KMS-11 (cell line): ENCODE results near the gene CDX1.

ENCODE experiments used
- H2AFZ ChIP-seq: fragments of 200-600 bp; sonication (generic); 2 replicates; pipeline ENCODE4 v1.6.1; 2016; ENCODE audit warnings: antibody characterized with exemption, mixed run types, low read depth
- H3K27ac ChIP-seq: fragments of 200-600 bp; sonication (generic); 2 replicates; pipeline ENCODE4 v1.6.1; 2016; ENCODE audit warnings: mild to moderate bottlenecking, mixed run types
- H3K27me3 ChIP-seq: fragments of 200-600 bp; sonication (generic); 2 replicates; pipeline ENCODE4 v1.6.1; 2017; ENCODE audit warnings: mild to moderate bottlenecking, low read depth, mixed run types, moderate library complexity; ENCODE audit not compliant: insufficient read depth
- H3K36me3 ChIP-seq: fragments of 200-600 bp; sonication (generic); 2 replicates; pipeline ENCODE4 v1.6.1; 2017; ENCODE audit warnings: mild to moderate bottlenecking, mixed run types; ENCODE audit not compliant: insufficient read depth
- H3K4me1 ChIP-seq: fragments of 200-600 bp; sonication (generic); 2 replicates; pipeline ENCODE4 v1.6.1; 2016; ENCODE audit warnings: mild to moderate bottlenecking, low read depth, mixed run types; ENCODE audit not compliant: poor library complexity, severe bottlenecking
- H3K4me2 ChIP-seq: fragments of 200-600 bp; sonication (generic); 2 replicates; pipeline ENCODE4 v1.7.0; 2016; ENCODE audit warnings: mild to moderate bottlenecking, mixed run types
- H3K4me3 ChIP-seq: fragments of 200-600 bp; sonication (generic); IDR thresholded peaks from 2 replicates; pipeline ENCODE4 v1.6.1; 2017; ENCODE audit warnings: low read depth, low read length, mixed read lengths; ENCODE audit not compliant: insufficient read depth
- H3K79me2 ChIP-seq: fragments of 200-600 bp; sonication (generic); 2 replicates; pipeline ENCODE4 v1.6.1; 2016; ENCODE audit warnings: low read depth, mixed run types; ENCODE audit not compliant: insufficient read depth
- H3K9ac ChIP-seq: fragments of 200-600 bp; sonication (generic); 2 replicates; pipeline ENCODE4 v1.6.1; 2016; ENCODE audit warnings: mild to moderate bottlenecking, mixed run types
- H4K20me1 ChIP-seq: fragments of 200-600 bp; sonication (generic); 2 replicates; pipeline ENCODE4 v1.6.1; 2016; ENCODE audit warnings: mild to moderate bottlenecking, mixed run types; ENCODE audit not compliant: insufficient read depth
- CTCF ChIP-seq: fragments of 200-600 bp; sonication (generic); conservative IDR thresholded peaks from 2 replicates; pipeline ENCODE4 v1.6.1; 2017; ENCODE audit warnings: low read depth, mild to moderate bottlenecking, antibody characterized with exemption, low read length, moderate library complexity, mixed read lengths

Gene CDX1

DNA sequence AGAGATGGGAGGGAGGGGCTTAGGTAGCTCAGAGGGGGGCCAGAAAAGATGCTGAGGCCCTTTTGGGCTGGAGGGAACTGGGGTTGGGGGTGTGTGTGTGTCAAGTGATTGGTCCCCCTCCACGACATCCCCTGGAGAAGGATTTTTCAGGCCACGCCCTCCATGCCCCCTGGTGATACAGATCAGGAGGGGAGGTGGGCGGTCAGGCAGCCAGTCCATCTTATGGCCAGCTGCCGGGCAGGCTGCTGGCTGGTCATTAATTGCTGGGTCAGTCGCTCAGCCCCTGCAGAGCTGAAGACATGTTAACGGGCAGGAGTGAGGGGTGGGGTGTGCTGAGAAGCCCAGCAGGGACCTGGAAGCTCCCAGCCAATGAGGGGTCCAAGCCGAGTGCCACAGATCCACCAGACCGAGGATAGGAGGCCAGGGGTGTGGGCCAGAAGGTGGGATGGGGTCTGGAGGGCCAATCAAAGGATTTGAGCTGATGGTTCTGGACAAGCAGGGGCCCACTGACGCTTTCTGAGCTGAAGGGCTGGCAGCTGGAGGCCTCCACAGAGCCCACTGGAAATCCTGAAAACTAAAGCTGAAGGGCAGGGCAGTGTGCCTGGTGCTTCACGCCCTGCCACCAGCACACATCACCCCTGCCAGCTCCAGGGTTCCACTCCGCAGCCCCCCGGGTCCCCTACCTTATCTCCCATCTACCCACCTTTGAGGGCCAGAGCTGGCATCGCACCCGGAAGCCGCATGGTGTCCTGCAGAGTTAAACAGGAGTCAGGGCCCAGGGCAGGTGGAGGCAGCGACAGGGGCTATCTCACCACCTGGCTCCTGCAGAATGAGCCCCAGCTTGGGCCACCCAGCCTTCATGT, 30.0 kb upstream of the CDX1 start:
- no peak for TF ChIP-seq CTCF
- Histone ChIP-seq H4K20me1 (no peaks in the 10 kb centered on the region), H3K27me3 (no peaks in the 10 kb centered on the region), H3K79me2 (no peaks in the 10 kb centered on the region), H3K9ac (no peak overlapping the region), H3K27ac (no peak overlapping the region), H3K4me2 (no peak overlapping the region), H2AFZ (no peak overlapping the region), H3K36me3 (no peaks in the 10 kb centered on the region), H3K4me3 (no peak overlapping the region), H3K4me1 (no peaks in the 10 kb centered on the region)

DNA sequence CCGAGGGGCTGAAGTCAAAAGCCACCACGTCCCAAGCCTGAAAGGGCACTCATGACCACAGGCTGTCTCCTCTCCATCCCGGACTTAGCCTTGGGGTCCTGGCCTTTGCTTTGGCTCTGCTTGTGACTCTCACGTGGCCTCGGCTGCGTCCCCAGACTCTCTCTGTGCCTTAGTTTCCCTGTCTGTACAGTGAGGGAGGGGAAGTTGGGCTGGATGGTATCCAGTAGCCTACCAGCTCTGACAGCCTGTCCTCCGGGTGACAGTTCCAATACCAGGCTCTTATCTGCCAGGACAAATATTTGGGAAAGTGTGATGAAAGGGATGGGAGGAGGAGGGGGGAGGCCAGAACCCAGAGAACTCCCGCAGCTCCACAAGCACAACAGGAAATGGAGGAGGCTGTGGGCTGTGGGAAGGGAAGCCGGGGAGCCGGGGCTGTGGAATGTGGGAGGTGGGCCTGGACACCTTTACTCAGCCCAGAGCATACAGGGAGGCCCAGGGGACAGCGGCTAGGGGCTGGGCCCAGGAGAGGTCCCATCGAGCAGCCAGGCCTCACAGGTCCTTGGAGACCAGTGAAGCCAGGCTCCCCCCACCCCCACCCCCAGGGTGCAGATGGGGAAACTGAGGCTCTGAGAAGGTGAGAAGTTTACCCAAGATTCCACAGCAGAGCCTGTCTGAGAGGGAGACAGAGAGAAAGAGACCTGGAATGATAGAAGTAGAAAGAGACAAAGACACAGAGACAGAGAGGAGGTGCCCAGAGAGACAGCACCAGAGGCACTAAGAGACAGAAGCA, 29.2 kb upstream of the CDX1 start:
- Histone ChIP-seq H3K27ac (no peak overlapping the region), H3K27me3 (no peaks in the 10 kb centered on the region), H3K4me3 (no peak overlapping the region), H4K20me1 (no peaks in the 10 kb centered on the region), H3K79me2 (no peaks in the 10 kb centered on the region), H2AFZ (no peak overlapping the region), H3K36me3 (no peaks in the 10 kb centered on the region), H3K4me1 (no peaks in the 10 kb centered on the region), H3K9ac (no peak overlapping the region), H3K4me2 (no peak overlapping the region)
- no peak for TF ChIP-seq CTCF

GRCh38 chr5:150137997-150138396, 28.6 kb upstream of the CDX1 start:
- no peaks in the 10 kb centered on the region for H3K79me2 ChIP-seq
- H3K27me3 ChIP-seq: no peaks in the 10 kb centered on the region
- no peak overlapping the region for H3K9ac ChIP-seq
- H2AFZ ChIP-seq: no peak overlapping the region
- no peaks in the 10 kb centered on the region for H3K36me3 ChIP-seq
- H4K20me1 ChIP-seq: no peaks in the 10 kb centered on the region
- H3K27ac ChIP-seq: no peak overlapping the region
- H3K4me3 ChIP-seq: no peak overlapping the region
- H3K4me1 ChIP-seq: no peaks in the 10 kb centered on the region
- H3K4me2 ChIP-seq: no peak overlapping the region
- TF ChIP-seq CTCF: no peak

- no peak overlapping the region for H3K4me2 ChIP-seq
- no peaks in the 10 kb centered on the region for H4K20me1 ChIP-seq
- H3K4me1 ChIP-seq: no peaks in the 10 kb centered on the region
- H2AFZ ChIP-seq: no peak overlapping the region
- no peaks in the 10 kb centered on the region for H3K36me3 ChIP-seq
- H3K27me3 ChIP-seq: no peaks in the 10 kb centered on the region
- no peak overlapping the region for H3K9ac ChIP-seq
- H3K79me2 ChIP-seq: no peaks in the 10 kb centered on the region
- TF ChIP-seq CTCF: no peak
- H3K27ac ChIP-seq: no peak overlapping the region
- H3K4me3 ChIP-seq: no peak overlapping the region
Observed at GRCh38 chr5:150138551-150139265, 27.9 kb upstream of the CDX1 start.
